GM19372 (cell line): Measurements from ENCODE around the gene PRKAG2.

Source experiments
- ATAC-seq: cut with Tn5 transposase; IDR thresholded peaks from one replicate; pipeline ENCODE4 v1.9.1; 2021; ENCODE audit warnings: mild to moderate bottlenecking, low read depth, moderate library complexity; ENCODE audit not compliant: unreplicated experiment

The PRKAG2 gene

DNA sequence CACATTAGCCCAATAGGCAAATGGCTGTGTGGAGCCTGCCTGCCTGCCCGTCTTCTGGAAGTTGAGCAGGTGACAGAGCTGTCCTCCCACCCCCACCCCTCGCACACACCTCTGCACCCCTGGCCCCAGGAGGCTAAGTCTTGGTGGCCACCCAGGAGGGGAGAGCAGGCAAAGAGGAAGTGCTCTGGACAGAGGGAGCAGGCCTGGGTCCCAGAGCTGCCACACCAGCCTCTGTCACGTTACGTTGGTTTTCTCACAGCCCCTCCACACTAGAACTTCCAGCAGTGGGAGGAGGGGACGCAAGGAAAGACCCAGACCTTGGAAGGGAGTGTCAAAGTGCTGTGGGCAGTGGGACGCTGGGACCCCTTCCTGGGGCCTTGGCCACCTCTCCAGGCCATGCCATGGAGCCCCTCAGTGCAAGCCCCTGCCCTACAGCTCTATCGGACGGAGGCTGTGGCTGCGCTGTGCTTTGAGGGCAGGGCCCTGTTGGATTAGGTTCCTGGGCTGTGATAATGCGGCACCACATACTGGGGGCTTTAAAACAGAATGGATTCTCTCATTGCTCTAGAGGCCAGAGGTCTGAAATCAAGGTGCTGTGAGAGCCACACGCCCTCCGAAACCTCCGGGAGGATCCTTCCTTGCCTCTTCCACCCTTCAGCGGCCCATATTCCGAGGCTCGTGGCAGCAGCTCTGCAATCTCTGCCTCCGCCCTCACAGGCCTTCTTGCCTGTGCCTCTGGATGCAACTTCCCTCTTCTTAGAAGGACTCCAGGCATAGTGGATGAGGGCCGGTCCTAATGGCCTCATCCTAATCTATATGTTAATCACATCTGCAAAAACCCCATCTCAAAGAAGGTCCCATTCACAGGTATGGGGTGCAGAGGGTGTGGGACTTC is 9.9 kb downstream of the PRKAG2 start:
- ATAC-seq, result no peak

DNA sequence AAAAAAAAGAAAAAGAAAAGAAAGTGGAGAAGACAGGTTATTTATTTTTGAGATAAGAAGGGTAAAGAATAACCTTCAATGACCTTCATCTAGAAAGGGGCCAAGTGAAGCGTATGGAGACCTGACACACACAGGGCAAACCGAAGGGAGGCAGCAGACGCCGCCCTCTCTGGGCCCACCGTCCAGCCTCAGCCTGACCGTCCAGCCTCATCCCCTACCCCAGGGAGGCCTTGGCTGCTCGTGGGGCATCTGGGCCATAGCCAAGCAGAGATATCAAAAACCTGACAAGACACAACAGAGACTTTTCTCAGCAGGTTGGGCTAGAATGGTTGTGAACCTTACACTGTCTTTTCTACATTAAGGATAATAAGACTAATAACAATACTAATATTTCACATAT is 10.9 kb downstream of the PRKAG2 start:
- no peak for ATAC-seq

DNA sequence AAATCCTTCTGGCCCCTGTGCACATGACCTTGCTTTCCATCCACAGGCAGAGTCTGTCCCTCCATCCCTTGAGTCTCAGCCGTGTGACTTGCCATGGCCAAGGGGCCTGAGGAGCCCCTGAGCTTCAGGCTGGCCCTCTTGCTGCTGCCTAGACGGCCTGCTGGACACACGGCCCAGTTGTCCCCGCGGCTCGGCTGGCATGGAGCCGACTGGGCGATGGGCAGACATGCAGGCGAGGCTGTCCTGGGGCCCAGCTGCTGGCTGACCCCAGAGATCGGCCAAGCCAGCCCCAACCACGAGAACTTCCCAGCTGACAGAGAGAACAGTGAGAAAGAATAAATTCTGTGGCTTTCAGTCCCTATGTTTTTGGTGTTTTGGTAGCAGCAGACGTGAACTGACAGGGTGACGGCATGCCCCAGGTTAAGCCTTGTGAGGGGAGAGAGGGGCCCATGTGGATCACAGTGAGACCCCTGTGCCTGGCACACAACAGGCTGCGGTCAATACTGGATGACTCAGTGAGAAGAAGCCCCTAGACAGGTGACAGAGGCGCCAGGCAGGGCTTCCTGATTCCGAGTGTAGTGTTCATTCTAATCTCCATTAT is 11.7 kb downstream of the PRKAG2 start:
- no peak for ATAC-seq

DNA sequence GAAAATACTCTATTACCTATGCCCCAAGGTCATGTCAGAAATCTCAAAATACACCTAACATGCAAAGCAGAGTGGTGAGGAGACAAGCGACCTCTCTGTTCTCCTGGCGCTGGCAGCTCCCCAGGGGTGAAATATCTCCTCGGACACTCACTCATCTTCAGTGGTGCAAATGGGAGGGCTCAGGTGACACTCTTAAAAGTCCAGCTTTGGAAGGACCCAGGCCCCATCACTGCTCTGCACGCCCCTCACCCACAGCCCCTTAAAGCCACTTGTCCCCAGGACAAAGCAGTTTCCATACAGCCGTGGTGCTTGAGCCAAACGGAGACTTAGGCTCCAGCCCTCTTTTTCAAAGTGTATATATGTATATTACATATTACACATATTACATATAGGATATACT is 12.4 kb downstream of the PRKAG2 start:
- ATAC-seq, result no peak

GRCh38 chr7:151864081-151864480 is 12.8 kb downstream of the PRKAG2 start:
- no peak for ATAC-seq

- no peak for ATAC-seq
Measured at GRCh38 chr7:151863386-151864079, 13.4 kb downstream of the PRKAG2 start.

DNA sequence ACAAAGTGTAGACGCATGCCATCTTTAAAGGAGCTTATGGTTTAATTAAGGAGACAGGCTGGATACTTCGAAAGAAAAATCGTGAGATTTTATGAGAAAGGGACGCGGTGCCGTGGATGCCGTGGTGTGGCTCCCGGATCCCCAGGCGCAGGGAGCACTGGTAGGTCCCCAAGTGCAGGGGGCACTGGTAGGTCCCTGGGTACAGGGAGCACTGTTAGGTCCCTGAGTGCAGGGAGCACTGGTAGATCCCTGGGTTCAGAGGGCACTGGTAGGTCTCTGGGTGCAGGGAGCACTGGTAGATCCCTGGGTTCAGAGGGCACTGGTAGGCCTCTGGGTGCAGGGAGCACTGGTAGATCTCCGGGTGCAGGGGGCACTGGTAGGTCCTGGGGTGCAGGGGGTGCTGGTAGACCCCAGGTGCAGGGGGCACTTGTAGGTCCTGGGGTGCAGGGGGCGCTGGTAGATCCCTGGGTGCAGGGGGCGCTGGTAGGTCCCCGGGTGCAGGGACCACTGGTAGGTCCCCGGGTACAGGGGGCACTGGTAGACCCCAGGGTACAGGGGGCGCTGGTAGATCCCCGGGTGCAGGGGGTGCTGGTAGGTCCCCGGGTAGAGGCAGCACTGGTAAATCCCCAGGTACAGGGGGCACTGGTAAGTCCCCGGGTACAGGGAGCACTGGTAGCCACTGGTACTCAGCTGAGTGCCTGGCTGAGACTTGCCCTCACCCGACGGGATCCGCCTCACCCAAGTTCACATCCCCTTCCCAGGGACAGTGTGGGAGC is 14.1 kb downstream of the PRKAG2 start:
- ATAC-seq, result no peak

- no peak for ATAC-seq
Measured at GRCh38 chr7:151861881-151862280, 15.0 kb downstream of the PRKAG2 start.

DNA sequence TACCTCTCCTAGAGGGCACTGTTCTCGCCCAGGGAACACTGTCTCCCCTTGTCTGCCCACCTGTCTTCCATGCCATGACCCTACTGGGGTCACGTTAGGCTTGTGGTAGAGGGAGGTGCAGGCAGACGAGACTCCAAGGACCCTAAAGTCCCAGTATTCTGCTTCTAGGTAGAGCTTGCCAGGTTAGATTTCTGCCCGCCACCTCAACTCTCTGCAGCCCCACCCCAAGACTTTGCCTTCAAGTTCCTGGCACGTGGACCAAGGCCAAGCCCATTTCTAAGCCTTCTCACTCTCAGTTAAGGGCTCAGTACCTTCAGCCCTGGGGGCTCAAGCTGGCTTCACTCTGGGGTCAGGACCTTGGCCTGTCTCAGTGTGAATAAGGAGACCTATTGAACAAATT is 16.1 kb downstream of the PRKAG2 start:
- no peak for ATAC-seq

DNA sequence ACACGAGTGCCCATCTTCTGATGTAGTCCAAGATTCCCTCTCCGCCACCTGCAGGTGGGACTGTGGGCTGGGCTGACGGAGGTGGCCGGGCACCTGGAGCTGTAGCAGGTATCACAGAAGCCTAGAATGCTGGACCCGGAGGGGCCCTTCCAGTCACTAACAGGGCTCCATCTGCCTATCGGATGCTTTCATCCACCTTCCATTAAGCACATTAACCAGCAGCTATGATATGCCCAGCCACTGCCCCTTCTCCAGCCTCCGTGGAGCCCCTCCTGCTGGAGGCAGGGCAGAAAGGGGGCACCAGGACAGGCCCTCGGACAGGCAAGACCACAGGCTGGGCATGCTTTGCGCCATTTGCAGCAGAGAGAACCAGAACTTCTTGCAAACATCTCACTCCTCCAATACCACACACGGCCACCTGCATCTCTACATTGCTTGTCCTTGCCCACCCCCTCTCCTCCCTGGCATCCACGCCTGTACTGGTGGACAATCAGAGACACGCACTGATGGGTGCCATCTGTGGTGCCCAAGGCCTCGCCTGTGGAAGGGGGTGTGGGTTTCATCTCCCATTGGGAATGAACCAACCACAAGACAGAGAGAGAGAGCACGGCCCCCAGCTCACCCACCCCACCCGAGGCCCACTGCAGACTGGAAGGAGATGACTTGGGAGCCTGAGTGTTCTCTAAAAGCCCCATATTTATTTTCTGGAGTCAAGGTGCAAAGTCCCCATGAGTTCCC is 16.8 kb downstream of the PRKAG2 start:
- no peak for ATAC-seq

- no peak for ATAC-seq
Measured at GRCh38 chr7:151859111-151859947, 17.6 kb downstream of the PRKAG2 start.

GRCh38 chr7:151858456-151858855 is 18.5 kb downstream of the PRKAG2 start:
- no peak for ATAC-seq

DNA sequence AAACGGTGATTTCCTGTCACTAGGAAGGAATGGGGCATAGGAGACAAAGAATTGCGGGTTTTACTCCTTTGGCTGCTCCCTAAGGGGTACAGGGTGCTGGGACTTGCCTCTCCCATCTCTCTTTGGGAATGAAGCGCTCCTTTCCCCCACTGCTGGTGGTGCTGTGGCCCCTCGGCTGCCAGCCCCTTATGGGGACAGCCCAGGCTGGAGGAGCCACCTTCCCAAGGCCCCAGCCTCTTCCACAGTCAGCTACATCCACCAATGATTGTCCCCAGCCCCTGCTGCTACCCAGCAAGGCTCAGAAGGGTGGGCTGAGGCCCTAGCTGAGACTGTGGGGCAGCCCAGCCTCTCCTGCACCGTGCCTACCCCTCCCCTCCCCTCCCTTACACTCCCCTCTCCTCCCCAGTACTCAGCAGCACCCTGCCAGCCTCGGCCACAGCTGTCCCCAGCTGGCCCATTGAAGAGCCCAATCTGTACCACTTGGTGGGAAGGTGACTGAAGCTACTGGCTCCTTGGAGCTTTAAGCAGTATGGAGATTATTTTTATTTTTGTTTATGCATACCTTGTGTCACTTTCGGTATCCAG is 19.0 kb downstream of the PRKAG2 start:
- ATAC-seq, result no peak

- no peak for ATAC-seq
Measured at GRCh38 chr7:151857412-151857811, 19.5 kb downstream of the PRKAG2 start.

DNA sequence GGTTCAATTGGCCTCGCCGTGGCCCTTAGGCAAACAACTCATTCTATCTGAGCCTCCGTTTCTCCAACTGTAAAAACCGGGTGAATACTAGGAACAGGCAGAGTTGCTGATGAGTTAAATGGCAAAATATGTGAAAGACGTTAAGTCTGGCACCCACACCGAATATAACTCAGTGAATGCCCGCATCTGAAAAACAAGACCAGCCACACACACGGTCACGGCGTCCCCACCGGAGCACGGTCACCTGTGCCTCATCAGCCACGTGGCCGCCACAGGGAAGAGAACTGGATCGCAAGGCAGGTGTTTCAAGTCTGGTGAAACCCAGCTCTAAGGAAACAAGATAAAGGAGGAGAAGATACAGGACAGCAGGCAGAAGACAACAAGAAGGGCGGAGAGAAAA is 20.4 kb downstream of the PRKAG2 start:
- no peak for ATAC-seq

- no peak for ATAC-seq
Measured at GRCh38 chr7:151856098-151856497, 20.8 kb downstream of the PRKAG2 start.

- ATAC-seq, result no peak
Measured at GRCh38 chr7:151854720-151855071, 22.2 kb downstream of the PRKAG2 start.

DNA sequence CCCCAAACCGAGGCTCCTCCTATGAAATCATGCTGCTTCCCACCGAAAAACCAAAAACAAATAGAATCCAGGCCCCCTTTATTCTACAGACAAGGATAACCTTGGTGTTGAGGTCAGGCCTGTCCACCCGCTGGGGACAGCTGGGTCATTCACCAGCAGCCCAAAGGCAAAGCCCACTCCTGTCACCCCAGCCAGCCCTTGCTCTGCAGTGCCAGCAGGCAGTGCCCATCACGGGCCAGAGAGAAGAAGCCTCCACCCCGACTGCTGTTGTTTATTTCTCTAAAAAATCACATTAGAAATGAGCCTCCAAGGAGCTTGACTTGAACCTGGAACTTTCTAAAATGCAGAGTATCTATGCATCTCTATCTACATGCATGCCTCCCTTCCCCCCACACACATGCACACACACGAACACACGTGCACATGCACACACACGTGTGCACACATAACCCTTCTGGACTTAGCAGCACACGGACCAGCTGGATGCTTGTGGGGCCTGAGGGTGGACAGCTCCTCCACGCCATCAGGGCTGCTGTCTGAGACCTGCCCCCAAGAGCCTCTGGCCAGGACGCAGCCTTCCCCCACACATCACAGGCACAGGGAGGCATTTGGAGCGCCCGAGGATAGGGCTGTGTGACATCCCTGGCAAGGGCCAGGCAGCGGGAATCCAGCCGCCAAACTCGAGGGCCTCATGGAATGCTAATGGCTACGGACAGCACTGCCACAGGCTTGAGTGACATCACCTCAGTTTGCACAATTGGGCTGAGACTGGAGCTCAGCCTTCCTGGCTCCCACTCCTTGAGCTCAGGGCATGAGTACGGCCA is 22.8 kb downstream of the PRKAG2 start:
- ATAC-seq, result no peak
